Measurements from ENCODE around the gene IGHMBP2.
A peak's percentile ranks its signal among the peaks of the same experiment; 100 is the strongest.

IGHMBP2 gene

GRCh38 chr11:68892576-68892975 is 11.1 kb upstream of the IGHMBP2 start:
- H3K27me3 ChIP-seq (ENCODE audit: low read depth, low read length): no peaks in the 10 kb centered on the region
- no peak overlapping the region for H3K27ac ChIP-seq (ENCODE audit: low read length)
- H3K9me3 ChIP-seq (ENCODE audit: control insufficient read depth in 1 of 2, low read length in 2 of 2): no peaks in the 10 kb centered on the region
- peaks cover 4 to 19% of the 10 kb centered on the region in 2 donors for H3K4me1 ChIP-seq (ENCODE audit: control insufficient read depth in 1 of 2, insufficient read depth in 2 of 2, low read length in 2 of 2)
- H3K4me3 ChIP-seq (ENCODE audit: low read depth in 1 of 2, low read length in 2 of 2): no peak overlapping the region
- peaks cover 41 to 62% of the 10 kb centered on the region in 2 donors for H3K36me3 ChIP-seq (ENCODE audit: control insufficient read depth in 1 of 2, insufficient read depth in 2 of 2, low read length in 2 of 2)

DNA sequence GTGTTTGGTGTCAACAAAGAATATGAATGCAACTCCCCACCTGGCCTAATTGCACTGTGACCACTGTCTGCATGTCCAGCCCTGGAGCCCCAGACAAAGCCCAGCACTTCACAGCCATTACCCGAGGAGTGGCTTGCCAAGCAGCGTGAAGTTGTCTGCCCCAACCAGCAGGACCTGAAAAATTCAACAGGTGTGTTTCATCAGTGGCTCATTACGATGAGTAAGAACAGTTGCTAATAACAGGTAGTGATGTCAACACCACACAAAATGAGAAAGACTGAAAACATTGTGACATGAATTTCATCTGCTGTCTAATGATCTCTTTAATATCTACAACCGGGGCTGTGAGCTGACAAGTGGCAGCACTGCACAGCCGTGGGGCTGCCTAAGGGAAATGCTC is 10.4 kb upstream of the IGHMBP2 start:
- peaks cover 49 to 69% of the 10 kb centered on the region in 2 donors for H3K36me3 ChIP-seq (ENCODE audit: control insufficient read depth in 1 of 2, insufficient read depth in 2 of 2, low read length in 2 of 2)
- no peak overlapping the region for H3K27ac ChIP-seq (ENCODE audit: low read length)
- no peaks in the 10 kb centered on the region for H3K27me3 ChIP-seq (ENCODE audit: low read depth, low read length)

GRCh38 chr11:68896171-68896959 is 7.3 kb upstream of the IGHMBP2 start:
- peaks cover 67 to 83% of the 10 kb centered on the region in 2 donors for H3K36me3 ChIP-seq (ENCODE audit: control insufficient read depth in 1 of 2, insufficient read depth in 2 of 2, low read length in 2 of 2)
- H3K27ac ChIP-seq (ENCODE audit: low read length): no peak overlapping the region
- H3K27me3 ChIP-seq (ENCODE audit: low read depth, low read length): no peaks in the 10 kb centered on the region
- no peak overlapping the region for H3K4me3 ChIP-seq (ENCODE audit: low read depth in 1 of 2, low read length in 2 of 2)
- H3K4me1 ChIP-seq (ENCODE audit: control insufficient read depth in 1 of 2, insufficient read depth in 2 of 2, low read length in 2 of 2): peaks cover 4 to 10% of the 10 kb centered on the region in 2 donors
- no peaks in the 10 kb centered on the region for H3K9me3 ChIP-seq (ENCODE audit: control insufficient read depth in 1 of 2, low read length in 2 of 2)

More for the DNA sequence above, 10.4 kb upstream of the IGHMBP2 start:
- H3K4me1 ChIP-seq (ENCODE audit: control insufficient read depth in 1 of 2, insufficient read depth in 2 of 2, low read length in 2 of 2): peaks cover 4 to 19% of the 10 kb centered on the region in 2 donors
- H3K4me3 ChIP-seq (ENCODE audit: low read depth in 1 of 2, low read length in 2 of 2): no peak overlapping the region
- no peaks in the 10 kb centered on the region for H3K9me3 ChIP-seq (ENCODE audit: control insufficient read depth in 1 of 2, low read length in 2 of 2)

GRCh38 chr11:68897441-68897840 is 6.2 kb upstream of the IGHMBP2 start:
- Histone ChIP-seq H3K4me3 (ENCODE audit: low read depth in 1 of 2, low read length in 2 of 2) (no peak overlapping the region), H3K36me3 (ENCODE audit: control insufficient read depth in 1 of 2, insufficient read depth in 2 of 2, low read length in 2 of 2) (peaks cover 62 to 77% of the 10 kb centered on the region in 2 donors), H3K27ac (ENCODE audit: low read length) (no peak overlapping the region), H3K9me3 (ENCODE audit: control insufficient read depth in 1 of 2, low read length in 2 of 2) (no peaks in the 10 kb centered on the region), H3K27me3 (ENCODE audit: low read depth, low read length) (no peaks in the 10 kb centered on the region), H3K4me1 (ENCODE audit: control insufficient read depth in 1 of 2, insufficient read depth in 2 of 2, low read length in 2 of 2) (peaks cover 0 to 15% of the 10 kb centered on the region in 2 donors)

DNA sequence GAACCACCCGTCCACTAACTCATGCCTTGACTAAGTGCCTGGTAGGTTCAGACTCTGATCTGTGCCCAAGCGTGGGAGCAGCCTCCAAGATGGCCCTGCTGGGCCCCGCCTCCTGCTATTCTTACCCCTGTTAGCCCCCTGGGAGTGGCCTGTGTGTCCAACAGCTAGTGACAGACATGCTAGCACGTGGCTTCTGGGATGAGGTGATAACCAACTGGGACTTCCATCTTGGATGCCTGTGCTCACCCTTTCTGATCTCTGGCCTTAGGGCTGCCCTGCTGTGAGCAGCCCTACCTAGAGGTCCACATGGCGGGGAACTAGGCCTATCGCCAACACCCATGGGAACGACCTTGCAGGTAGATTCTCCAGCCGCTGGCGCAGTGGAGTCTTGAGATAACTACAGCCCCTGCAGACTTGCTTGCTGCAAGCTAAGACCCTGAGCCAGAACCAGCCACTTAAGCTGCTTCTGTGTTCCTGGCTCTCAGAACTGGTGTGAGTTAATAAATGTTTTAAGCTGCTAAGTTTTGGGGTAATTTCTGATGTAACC is 2.8 kb upstream of the IGHMBP2 start:
- Histone ChIP-seq H3K27me3 (ENCODE audit: low read depth, low read length) (no peaks in the 10 kb centered on the region), H3K36me3 (ENCODE audit: control insufficient read depth in 1 of 2, insufficient read depth in 2 of 2, low read length in 2 of 2) (peaks cover 43% of the 10 kb centered on the region in 2 donors), H3K27ac (ENCODE audit: low read length) (no peak overlapping the region), H3K4me3 (ENCODE audit: low read depth in 1 of 2, low read length in 2 of 2) (no peak overlapping the region), H3K9me3 (ENCODE audit: control insufficient read depth in 1 of 2, low read length in 2 of 2) (no peaks in the 10 kb centered on the region), H3K4me1 (ENCODE audit: control insufficient read depth in 1 of 2, insufficient read depth in 2 of 2, low read length in 2 of 2) (peaks cover 6 to 39% of the 10 kb centered on the region in 2 donors)

- Histone ChIP-seq H3K36me3 (ENCODE audit: control insufficient read depth in 1 of 2, insufficient read depth in 2 of 2, low read length in 2 of 2) (peaks cover 27 to 31% of the 10 kb centered on the region in 2 donors), H3K9me3 (ENCODE audit: control insufficient read depth in 1 of 2, low read length in 2 of 2) (no peaks in the 10 kb centered on the region), H3K4me3 (ENCODE audit: low read depth in 1 of 2, low read length in 2 of 2) (peak overlapping the region; percentile 99 to 100), H3K4me1 (ENCODE audit: control insufficient read depth in 1 of 2, insufficient read depth in 2 of 2, low read length in 2 of 2) (peaks cover 6 to 39% of the 10 kb centered on the region in 2 donors), H3K27ac (ENCODE audit: low read length) (peak overlapping the region; percentile 67), H3K27me3 (ENCODE audit: low read depth, low read length) (no peaks in the 10 kb centered on the region)
Measured at GRCh38 chr11:68904248-68904847, 657 bp downstream of the IGHMBP2 start.

- peak overlapping the region in 1 of 2 donors; percentile 99 for H3K4me3 ChIP-seq (ENCODE audit: low read depth in 1 of 2, low read length in 2 of 2)
- peaks cover 6 to 39% of the 10 kb centered on the region in 2 donors for H3K4me1 ChIP-seq (ENCODE audit: control insufficient read depth in 1 of 2, insufficient read depth in 2 of 2, low read length in 2 of 2)
- peaks cover 21 to 35% of the 10 kb centered on the region in 2 donors for H3K36me3 ChIP-seq (ENCODE audit: control insufficient read depth in 1 of 2, insufficient read depth in 2 of 2, low read length in 2 of 2)
- H3K27ac ChIP-seq (ENCODE audit: low read length): no peak overlapping the region
- H3K9me3 ChIP-seq (ENCODE audit: control insufficient read depth in 1 of 2, low read length in 2 of 2): no peaks in the 10 kb centered on the region
- no peaks in the 10 kb centered on the region for H3K27me3 ChIP-seq (ENCODE audit: low read depth, low read length)
Measured at GRCh38 chr11:68905421-68906360, 2.0 kb downstream of the IGHMBP2 start.

DNA sequence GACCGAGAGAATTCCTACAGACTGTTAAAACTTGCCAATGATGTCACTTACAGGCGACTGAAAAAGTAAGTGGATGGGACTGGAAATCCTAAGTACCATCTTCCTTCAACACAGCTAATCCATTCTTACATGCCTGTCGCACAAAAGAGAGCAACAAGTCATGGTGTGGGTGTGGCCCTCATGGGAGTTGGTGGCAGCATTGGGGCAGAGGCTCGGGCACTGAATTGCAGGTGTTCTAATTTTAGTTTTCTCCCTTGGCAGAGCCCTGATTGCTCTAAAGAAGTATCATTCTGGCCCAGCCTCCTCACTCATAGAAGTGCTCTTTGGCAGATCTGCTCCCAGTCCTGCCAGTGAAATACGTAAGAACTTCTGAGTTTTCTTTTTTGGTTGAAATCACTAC is 4.6 kb downstream of the IGHMBP2 start:
- peaks cover 6 to 16% of the 10 kb centered on the region in 2 donors for H3K4me1 ChIP-seq (ENCODE audit: control insufficient read depth in 1 of 2, insufficient read depth in 2 of 2, low read length in 2 of 2)
- H3K4me3 ChIP-seq (ENCODE audit: low read depth in 1 of 2, low read length in 2 of 2): no peak overlapping the region
- no peaks in the 10 kb centered on the region for H3K27me3 ChIP-seq (ENCODE audit: low read depth, low read length)
- H3K27ac ChIP-seq (ENCODE audit: low read length): no peak overlapping the region
- H3K36me3 ChIP-seq (ENCODE audit: control insufficient read depth in 1 of 2, insufficient read depth in 2 of 2, low read length in 2 of 2): peaks cover 36 to 51% of the 10 kb centered on the region in 2 donors
- no peaks in the 10 kb centered on the region for H3K9me3 ChIP-seq (ENCODE audit: control insufficient read depth in 1 of 2, low read length in 2 of 2)

- H3K36me3 ChIP-seq (ENCODE audit: control insufficient read depth in 1 of 2, insufficient read depth in 2 of 2, low read length in 2 of 2): peaks cover 46 to 76% of the 10 kb centered on the region in 2 donors
- no peak overlapping the region for H3K4me3 ChIP-seq (ENCODE audit: low read depth in 1 of 2, low read length in 2 of 2)
- no peaks in the 10 kb centered on the region for H3K27me3 ChIP-seq (ENCODE audit: low read depth, low read length)
- H3K4me1 ChIP-seq (ENCODE audit: control insufficient read depth in 1 of 2, insufficient read depth in 2 of 2, low read length in 2 of 2): no peaks in the 10 kb centered on the region
- H3K9me3 ChIP-seq (ENCODE audit: control insufficient read depth in 1 of 2, low read length in 2 of 2): no peaks in the 10 kb centered on the region
- H3K27ac ChIP-seq (ENCODE audit: low read length): no peak overlapping the region
Measured at GRCh38 chr11:68910965-68911364, 7.3 kb downstream of the IGHMBP2 start.

DNA sequence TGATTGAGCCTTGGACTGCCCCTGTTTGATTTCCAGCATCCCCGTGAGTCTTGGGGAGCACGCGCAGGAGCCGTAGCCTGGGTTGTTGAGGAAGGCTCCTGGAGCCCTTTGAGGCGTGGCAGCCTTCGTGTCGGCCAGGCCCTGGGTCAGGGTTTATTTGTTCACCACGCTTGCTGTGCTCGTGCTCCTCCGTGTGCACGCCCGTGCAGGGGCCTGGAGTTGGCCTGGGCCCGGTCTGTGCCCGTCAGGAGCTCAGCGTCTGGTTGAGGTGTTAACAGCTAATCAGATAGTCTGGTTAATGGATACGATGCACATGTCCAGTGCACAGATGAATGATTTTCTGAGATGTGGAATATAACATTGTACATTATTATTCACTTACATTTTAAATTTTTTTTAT is 8.0 kb downstream of the IGHMBP2 start:
- peaks cover 54 to 80% of the 10 kb centered on the region in 2 donors for H3K36me3 ChIP-seq (ENCODE audit: control insufficient read depth in 1 of 2, insufficient read depth in 2 of 2, low read length in 2 of 2)

More for the DNA sequence above, 8.0 kb downstream of the IGHMBP2 start:
- no peaks in the 10 kb centered on the region for H3K9me3 ChIP-seq (ENCODE audit: control insufficient read depth in 1 of 2, low read length in 2 of 2)
- H3K27me3 ChIP-seq (ENCODE audit: low read depth, low read length): no peaks in the 10 kb centered on the region
- no peak overlapping the region for H3K4me3 ChIP-seq (ENCODE audit: low read depth in 1 of 2, low read length in 2 of 2)
- H3K4me1 ChIP-seq (ENCODE audit: control insufficient read depth in 1 of 2, insufficient read depth in 2 of 2, low read length in 2 of 2): no peaks in the 10 kb centered on the region
- H3K27ac ChIP-seq (ENCODE audit: low read length): no peak overlapping the region
